ENCODE results near the gene CCL22.
"Not testable (repeated sequence)": the region's sequence is repeated elsewhere in the genome, so short reads cannot be mapped to it uniquely, and the experiment has no call there.

CCL22 gene

GRCh38 chr16:57358527-57359095, at the start of gene CCL22:
CCL22 (plus strand) TSS chr16:57358783; CDS start chr16:57358817, 34 bp downstream.
- no peak for DNase-seq (ENCODE audit: low read depth in 2 of 2)

GRCh38 chr16:57310801-57311200, 47.8 kb upstream of the CCL22 start:
- DNase-seq (ENCODE audit: low read depth in 2 of 2) = no peak

- no peak for DNase-seq (ENCODE audit: low read depth in 2 of 2)
These were observed 45.1 kb upstream of the CCL22 start for GRCh38 chr16:57313509-57313908.

- DNase-seq (ENCODE audit: low read depth in 2 of 2) = no peak
These were observed 44.3 kb upstream of the CCL22 start for GRCh38 chr16:57314161-57314785.

- no peak for DNase-seq (ENCODE audit: low read depth in 2 of 2)
These were observed 43.2 kb upstream of the CCL22 start for GRCh38 chr16:57315416-57315815.

GRCh38 chr16:57316390-57317017, 42.1 kb upstream of the CCL22 start:
- no peak for DNase-seq (ENCODE audit: low read depth in 2 of 2)

GRCh38 chr16:57318240-57318970, 40.2 kb upstream of the CCL22 start:
- DNase-seq (ENCODE audit: low read depth in 2 of 2) = no peak

GRCh38 chr16:57319646-57320045, 38.9 kb upstream of the CCL22 start:
- no peak for DNase-seq (ENCODE audit: low read depth in 2 of 2)

GRCh38 chr16:57324749-57325148, 33.8 kb upstream of the CCL22 start:
- DNase-seq (ENCODE audit: low read depth in 2 of 2) = no peak

GRCh38 chr16:57325458-57325857, 33.1 kb upstream of the CCL22 start:
- no peak for DNase-seq (ENCODE audit: low read depth in 2 of 2)

- DNase-seq (ENCODE audit: low read depth in 2 of 2) = no peak
These were observed 28.8 kb upstream of the CCL22 start for GRCh38 chr16:57329718-57330327.

- no peak for DNase-seq (ENCODE audit: low read depth in 2 of 2)
These were observed 27.2 kb upstream of the CCL22 start for GRCh38 chr16:57331355-57331754.

GRCh38 chr16:57333402-57333801, 25.2 kb upstream of the CCL22 start:
- DNase-seq (ENCODE audit: low read depth in 2 of 2) = no peak

GRCh38 chr16:57335366-57335765, 23.2 kb upstream of the CCL22 start:
- DNase-seq (ENCODE audit: low read depth in 2 of 2) = no peak

- no peak for DNase-seq (ENCODE audit: low read depth in 2 of 2)
These were observed 17.5 kb upstream of the CCL22 start for GRCh38 chr16:57341062-57341440.

GRCh38 chr16:57341441-57342303, 16.9 kb upstream of the CCL22 start:
- DNase-seq (ENCODE audit: low read depth in 2 of 2) = no peak

GRCh38 chr16:57342606-57343005, 16.0 kb upstream of the CCL22 start:
- not testable (repeated sequence) for DNase-seq (ENCODE audit: low read depth in 2 of 2)

- DNase-seq (ENCODE audit: low read depth in 2 of 2) = no peak
These were observed 15.4 kb upstream of the CCL22 start for GRCh38 chr16:57343221-57343620.

GRCh38 chr16:57344094-57344493, 14.5 kb upstream of the CCL22 start:
- DNase-seq (ENCODE audit: low read depth in 2 of 2) = not testable (repeated sequence)

GRCh38 chr16:57345021-57345420, 13.6 kb upstream of the CCL22 start:
- no peak for DNase-seq (ENCODE audit: low read depth in 2 of 2)

GRCh38 chr16:57345666-57346204, 12.8 kb upstream of the CCL22 start:
- DNase-seq (ENCODE audit: low read depth in 2 of 2) = no peak

Data from activated CD4-positive, alpha-beta T cell treated with anti-CD3 and anti-CD28 coated beads for 24 hours (primary cell).